ENCODE results near the gene CNIH3.

Gene CNIH3

GRCh38 chr1:224786533-224787250 is 170.6 kb downstream of the CNIH3 start:
- 0 out of 2 replicates have a peak, but pooled peaks cover 5% of the 10 kb centered on the region for H3K4me1 ChIP-seq (ENCODE audit: control insufficient read depth, low read length)
- no peak overlapping the region for H3K4me2 ChIP-seq (ENCODE audit: low read length)
- H3K9me3 ChIP-seq (ENCODE audit: control insufficient read depth, insufficient read depth, low read length) = no peaks in the 10 kb centered on the region
- H3F3A ChIP-seq (ENCODE audit: control insufficient read depth, insufficient read depth) = no peaks in the 10 kb centered on the region
- TF ChIP-seq CTCF (IDR thresholded peaks at IDR 0.05; ENCODE audit: low read depth, low read length, poor library complexity, severe bottlenecking) = no peak
- TF ChIP-seq EZH2phosphoT487 (IDR thresholded peaks at IDR 0.05; ENCODE audit: borderline replicate concordance, low read length) = no peak
- no peaks in the 10 kb centered on the region for H3K79me2 ChIP-seq (ENCODE audit: control insufficient read depth, low read length)
- no peaks in the 10 kb centered on the region for H4K20me1 ChIP-seq (ENCODE audit: control insufficient read depth, insufficient read depth, low read depth, low read length)
- no peaks in the 10 kb centered on the region for H3K9me2 ChIP-seq (replicated peaks; ENCODE audit: control insufficient read depth, low read length)
- H3K36me3 ChIP-seq (ENCODE audit: control insufficient read depth, low read length) = no peaks in the 10 kb centered on the region
- H3K27ac ChIP-seq (ENCODE audit: low read depth, low read length) = no peak overlapping the region
- H3K4me3 ChIP-seq (ENCODE audit: low read length) = no peak overlapping the region
- no peaks in the 10 kb centered on the region for H3K27me3 ChIP-seq (ENCODE audit: control insufficient read depth, low read length)

- TF ChIP-seq EZH2phosphoT487 (IDR thresholded peaks at IDR 0.05; ENCODE audit: borderline replicate concordance, low read length) (no peak), CTCF (IDR thresholded peaks at IDR 0.05; ENCODE audit: low read depth, low read length, poor library complexity, severe bottlenecking) (no peak)
- H3K4me1 ChIP-seq (ENCODE audit: control insufficient read depth, low read length) = no peaks in the 10 kb centered on the region
- H3K4me3 ChIP-seq (ENCODE audit: low read length) = no peak overlapping the region
- no peaks in the 10 kb centered on the region for H4K20me1 ChIP-seq (ENCODE audit: control insufficient read depth, insufficient read depth, low read depth, low read length)
- no peaks in the 10 kb centered on the region for H3K9me3 ChIP-seq (ENCODE audit: control insufficient read depth, insufficient read depth, low read length)
- no peaks in the 10 kb centered on the region for H3F3A ChIP-seq (ENCODE audit: control insufficient read depth, insufficient read depth)
- no peaks in the 10 kb centered on the region for H3K79me2 ChIP-seq (ENCODE audit: control insufficient read depth, low read length)
- H3K27ac ChIP-seq (ENCODE audit: low read depth, low read length) = no peak overlapping the region
- H3K36me3 ChIP-seq (ENCODE audit: control insufficient read depth, low read length) = no peaks in the 10 kb centered on the region
- no peak overlapping the region for H3K4me2 ChIP-seq (ENCODE audit: low read length)
- H3K27me3 ChIP-seq (ENCODE audit: control insufficient read depth, low read length) = no peaks in the 10 kb centered on the region
- no peaks in the 10 kb centered on the region for H3K9me2 ChIP-seq (replicated peaks; ENCODE audit: control insufficient read depth, low read length)
Observed at GRCh38 chr1:224789311-224789710, 173.2 kb downstream of the CNIH3 start.
